ENCODE data around the gene TMEM151A.

Gene TMEM151A

DNA sequence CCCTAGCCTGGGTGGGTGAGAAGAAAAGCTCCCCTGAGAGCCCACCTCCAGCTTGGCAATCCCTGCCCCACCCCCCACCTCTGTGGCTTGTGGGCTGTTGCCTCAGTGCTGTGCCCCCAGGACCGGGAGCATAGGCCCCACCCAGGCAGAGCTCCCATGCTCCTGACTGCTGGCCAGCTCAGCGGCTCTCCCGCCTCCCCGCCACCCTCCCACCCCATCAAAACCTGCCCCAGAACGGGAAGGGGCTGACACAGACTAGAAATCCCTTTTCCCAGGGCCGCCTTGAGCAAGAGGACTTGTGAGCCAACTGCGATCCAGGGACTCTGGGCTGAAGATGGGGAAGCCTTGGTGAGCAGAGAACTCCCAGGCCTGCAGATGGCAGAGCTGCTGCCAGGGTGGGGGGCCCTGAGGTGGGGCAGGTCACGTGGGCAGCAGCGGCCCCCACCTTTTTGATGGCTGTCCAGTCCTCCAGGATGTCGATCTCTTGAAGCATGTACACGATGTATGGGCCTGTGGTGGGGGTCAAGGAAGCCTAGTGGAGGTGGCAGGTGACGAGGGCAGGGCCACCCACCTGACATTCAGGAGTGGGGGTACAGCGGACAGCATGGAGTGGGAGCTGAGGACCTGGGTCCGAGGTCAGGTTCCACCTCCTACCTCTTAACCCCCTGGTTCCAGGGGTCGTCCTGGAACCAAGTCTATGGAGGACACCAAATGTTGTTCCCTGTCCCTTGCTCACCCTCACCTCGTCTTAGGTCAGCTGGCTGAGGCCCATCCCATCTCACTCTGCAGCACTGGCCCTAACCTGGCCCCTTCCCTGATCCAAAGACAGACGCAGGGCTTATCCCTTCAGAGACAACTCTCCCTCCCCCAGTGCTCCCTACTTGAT lies 46.8 kb downstream of the TMEM151A start:
- DNase-seq, result no peak

GRCh38 chr11:66339162-66339675 lies 47.5 kb downstream of the TMEM151A start:
- no peak for DNase-seq

DNA sequence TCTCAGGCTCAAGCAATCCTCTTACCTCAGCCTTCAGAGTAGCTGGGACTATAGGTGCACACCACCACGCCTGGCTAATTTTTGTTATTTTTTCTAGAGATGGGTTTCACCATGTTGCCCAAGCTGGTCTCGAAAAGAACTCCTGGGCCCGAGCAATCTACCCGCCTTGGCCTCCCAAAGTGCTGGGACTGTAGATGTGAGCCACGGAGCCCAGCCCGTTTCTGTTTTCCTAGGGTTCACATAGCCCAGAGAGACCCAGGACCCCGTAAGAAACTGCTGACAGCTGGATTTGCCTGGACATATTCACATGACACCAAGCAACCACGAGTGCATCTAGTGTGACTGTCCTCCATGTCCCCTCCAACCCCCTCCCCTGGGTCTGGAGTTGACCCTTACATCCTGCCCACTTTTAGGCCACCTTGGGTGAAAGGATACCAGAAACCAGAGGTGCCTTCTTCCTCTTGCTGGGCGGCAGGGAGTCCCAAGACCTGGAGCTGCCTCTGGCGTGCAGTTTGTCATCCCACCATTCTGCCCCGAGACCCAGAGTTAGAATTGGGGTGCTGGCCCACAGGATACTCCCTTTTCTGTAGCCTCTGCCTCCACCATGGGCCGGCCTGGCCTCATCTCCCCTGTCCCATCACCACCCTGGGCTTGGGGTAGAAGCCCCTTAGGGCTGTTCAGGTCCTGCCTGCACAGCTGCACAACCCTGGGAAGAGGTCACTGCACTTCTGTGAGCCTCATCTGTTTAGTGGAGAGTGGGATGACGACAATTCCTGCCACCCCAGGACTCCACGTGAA lies 48.2 kb downstream of the TMEM151A start:
- no peak for DNase-seq

- no peak for DNase-seq
Measured at GRCh38 chr11:66340596-66341501, 49.2 kb downstream of the TMEM151A start.

DNA sequence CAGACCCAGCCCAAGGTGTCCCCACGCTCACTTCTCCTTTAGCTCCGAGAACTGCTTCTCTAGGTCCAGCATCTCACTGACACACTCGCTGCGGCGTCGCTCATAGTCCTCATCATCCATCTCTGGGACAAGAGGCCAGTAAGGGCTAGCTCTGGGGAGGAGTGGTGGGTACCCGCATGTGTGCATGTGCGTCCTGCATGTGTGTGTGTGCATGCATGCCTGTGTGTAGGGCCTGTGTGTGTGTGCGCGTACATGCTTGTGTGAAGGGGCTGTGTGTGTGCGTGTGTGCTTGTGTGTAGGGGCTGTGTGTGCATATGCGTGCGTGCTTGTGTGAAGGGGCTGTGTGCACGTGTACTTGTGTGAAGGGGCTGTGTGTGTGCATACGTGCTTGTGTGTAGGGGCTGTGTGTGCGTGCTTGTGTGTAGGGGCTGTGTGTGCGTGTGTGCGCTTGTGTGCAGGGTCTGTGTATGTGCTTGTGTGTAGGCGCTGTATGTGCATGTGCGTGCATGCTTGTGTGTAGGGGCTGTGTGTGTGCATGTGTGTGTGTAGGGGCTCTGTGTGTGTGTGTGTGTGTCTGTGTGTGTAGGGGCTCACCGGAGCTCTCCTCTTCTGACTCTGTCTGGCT lies 49.9 kb downstream of the TMEM151A start:
- no peak for DNase-seq

GRCh38 chr11:66343176-66343575 lies 51.5 kb downstream of the TMEM151A start:
- DNase-seq, result no peak

GRCh38 chr11:66344550-66345315 lies 53.0 kb downstream of the TMEM151A start, which contains the start of gene BRMS1:
BRMS1 (minus strand) TSS chr11:66345104; CDS start chr11:66342234, 2,870 bp downstream.
- DNase-seq, result peak; percentile 95

DNA sequence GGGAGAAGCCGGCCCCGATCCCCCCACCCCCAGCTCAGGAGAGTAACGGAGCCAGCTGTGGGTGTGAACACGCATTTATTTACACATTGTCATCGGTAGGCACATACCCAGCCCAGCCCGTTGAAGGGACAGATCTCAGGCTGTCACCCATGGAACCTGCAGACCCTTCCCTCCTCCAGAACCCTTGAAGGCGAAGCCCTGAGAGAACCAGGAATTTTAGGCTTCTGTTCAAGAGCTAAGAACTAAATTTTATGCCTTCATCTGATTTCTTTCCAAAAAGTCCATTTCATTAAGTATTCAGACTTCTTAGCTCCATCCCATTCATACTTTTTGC lies 53.6 kb downstream of the TMEM151A start:
- no peak for DNase-seq

Data from activated gamma-delta T cell treated with Interleukin-2 at 50 U/mL for 16 hours (primary cell).